Calu3 (cell line): ENCODE data around the gene CD47. TPM values are rescaled to one million over a fixed set of nuclear protein-coding genes. Genes with fewer than 3 reads are reported as not detected.

Source experiments
- BruUV-seq: library from RNA; stranded (reverse); fragments of 400-500 nt; replicated peaks from 2 replicates; lab custom pipeline; 2021; lab: Mats Ljungman, UMichigan
- CTCF ChIA-PET: fragments of 300-600 bp; sonication (Branson Sonifier 250); formaldehyde crosslinking; loops from one replicate; lab custom pipeline; 2022; ENCODE audit warnings: antibody characterized with exemption; lab: Charles Lee
- DNase-seq: peaks from one replicate; pipeline ENCODE4 v3.0.0; 2022
- H3K27ac Mint-ChIP-seq: one replicate; pipeline ENCODE4 v1.8.0; 2022; ENCODE audit warnings: mixed read lengths; ENCODE audit not compliant: unreplicated experiment
- H3K27me3 Mint-ChIP-seq: one replicate; pipeline ENCODE4 v1.8.0; 2022; ENCODE audit warnings: mixed read lengths; ENCODE audit not compliant: unreplicated experiment
- H3K36me3 Mint-ChIP-seq: one replicate; pipeline ENCODE4 v1.8.0; 2022; ENCODE audit warnings: mild to moderate bottlenecking, moderate library complexity, mixed read lengths; ENCODE audit not compliant: insufficient read depth, unreplicated experiment
- H3K4me1 Mint-ChIP-seq: one replicate; pipeline ENCODE4 v1.8.0; 2022; ENCODE audit warnings: mild to moderate bottlenecking, low read depth, mixed read lengths; ENCODE audit not compliant: unreplicated experiment
- H3K4me3 Mint-ChIP-seq: one replicate; pipeline ENCODE4 v1.8.0; 2022; ENCODE audit warnings: mild to moderate bottlenecking, low read depth, moderate library complexity, mixed read lengths; ENCODE audit not compliant: unreplicated experiment
- H3K9me3 Mint-ChIP-seq: one replicate; pipeline ENCODE4 v1.8.0; 2022; ENCODE audit warnings: low read depth, mixed read lengths; ENCODE audit not compliant: unreplicated experiment
- CTCF ChIP-seq: fragments of 200-600 bp; IDR thresholded peaks from one replicate; pipeline ENCODE4 v1.8.0; 2022; ENCODE audit warnings: antibody characterized with exemption; ENCODE audit not compliant: unreplicated experiment
- intact Hi-C: fragments of 100-400 bp; cut with micrococcal nuclease; formaldehyde crosslinking; loops from one replicate; pipeline ENCODE4 v1.10.0; 2022; ENCODE audit not compliant: unreplicated experiment
- total RNA-seq: library from RNA; stranded (reverse); gene quantifications from 2 replicates; pipeline ENCODE4 v1.2.3, GENCODE V29; 2022

Gene CD47
- total RNA-seq, 1 experiment from 2014 or later = 174 TPM

- H3K36me3 Mint-ChIP-seq = peaks cover 26% of the 10 kb centered on the region
- CTCF ChIA-PET = interaction anchor here (0.6 to 0.7 kb wide), 2 partner anchors 66 to 165 kb away, joined by 4 to 6 read pairs; no protein-coding TSS in a partner anchor
- H3K9me3 Mint-ChIP-seq = peaks cover 2% of the 10 kb centered on the region
- peak overlapping the region; percentile 88 for H3K4me3 Mint-ChIP-seq
- no peak for DNase-seq
- intact Hi-C loops = loop anchor here (5.0 kb wide), 2 partner anchors 128 to 213 kb away; no protein-coding TSS in a partner anchor
- no peaks in the 10 kb centered on the region for H3K27me3 Mint-ChIP-seq
- TF ChIP-seq CTCF = no peak
- H3K27ac Mint-ChIP-seq = no peak overlapping the region
- H3K4me1 Mint-ChIP-seq = peaks cover 11% of the 10 kb centered on the region
- BruUV-seq = no TSS peak
Measured at GRCh38 chr3:108089579-108089978, 1.3 kb downstream of the CD47 start.

GRCh38 chr3:108088697-108089096 lies 2.1 kb downstream of the CD47 start:
- no peak for TF ChIP-seq CTCF

GRCh38 chr3:108088146-108088545 lies 2.7 kb downstream of the CD47 start:
- intact Hi-C loops = loop anchor here (5.0 kb wide), 2 partner anchors 129 to 214 kb away; no protein-coding TSS in a partner anchor
- Mint-ChIP-seq H3K4me3 (peak overlapping the region; percentile 33), H3K9me3 (peaks cover 2% of the 10 kb centered on the region), H3K27me3 (no peaks in the 10 kb centered on the region), H3K27ac (no peak overlapping the region), H3K4me1 (peaks cover 11% of the 10 kb centered on the region), H3K36me3 (peaks cover 26% of the 10 kb centered on the region)
- CTCF ChIA-PET = no interaction called here
- no TSS peak for BruUV-seq
- no peak for DNase-seq
- TF ChIP-seq CTCF = no peak

More at GRCh38 chr3:108088697-108089096, 2.1 kb downstream of the CD47 start:
- peaks cover 26% of the 10 kb centered on the region for H3K36me3 Mint-ChIP-seq
- DNase-seq = peak; percentile 20
- intact Hi-C loops = loop anchor here (5.0 kb wide), 2 partner anchors 129 to 214 kb away; no protein-coding TSS in a partner anchor
- H3K4me1 Mint-ChIP-seq = peaks cover 11% of the 10 kb centered on the region
- H3K4me3 Mint-ChIP-seq = peak overlapping the region; percentile 33
- no TSS peak for BruUV-seq
- no peaks in the 10 kb centered on the region for H3K27me3 Mint-ChIP-seq
- H3K27ac Mint-ChIP-seq = no peak overlapping the region
- H3K9me3 Mint-ChIP-seq = peaks cover 2% of the 10 kb centered on the region
- CTCF ChIA-PET = no interaction called here

GRCh38 chr3:108086653-108087052 lies 4.2 kb downstream of the CD47 start:
- Mint-ChIP-seq H3K4me3 (no peak overlapping the region), H3K36me3 (peaks cover 21% of the 10 kb centered on the region), H3K4me1 (peaks cover 3% of the 10 kb centered on the region), H3K27ac (no peak overlapping the region), H3K27me3 (no peaks in the 10 kb centered on the region), H3K9me3 (peaks cover 1% of the 10 kb centered on the region)
- no TSS peak for BruUV-seq
- no peak for TF ChIP-seq CTCF
- CTCF ChIA-PET = no interaction called here
- intact Hi-C loops = loop anchor here (5.0 kb wide), 2 partner anchors 131 to 216 kb away; no protein-coding TSS in a partner anchor
- no peak for DNase-seq
